Measurements from ENCODE around the gene LARGE1. TPM values are rescaled to one million over a fixed set of nuclear protein-coding genes. Genes with fewer than 3 reads are reported as not detected.

LARGE1 gene
- total RNA-seq, 1 experiment from 2014 or later, result 1.3 TPM

DNA sequence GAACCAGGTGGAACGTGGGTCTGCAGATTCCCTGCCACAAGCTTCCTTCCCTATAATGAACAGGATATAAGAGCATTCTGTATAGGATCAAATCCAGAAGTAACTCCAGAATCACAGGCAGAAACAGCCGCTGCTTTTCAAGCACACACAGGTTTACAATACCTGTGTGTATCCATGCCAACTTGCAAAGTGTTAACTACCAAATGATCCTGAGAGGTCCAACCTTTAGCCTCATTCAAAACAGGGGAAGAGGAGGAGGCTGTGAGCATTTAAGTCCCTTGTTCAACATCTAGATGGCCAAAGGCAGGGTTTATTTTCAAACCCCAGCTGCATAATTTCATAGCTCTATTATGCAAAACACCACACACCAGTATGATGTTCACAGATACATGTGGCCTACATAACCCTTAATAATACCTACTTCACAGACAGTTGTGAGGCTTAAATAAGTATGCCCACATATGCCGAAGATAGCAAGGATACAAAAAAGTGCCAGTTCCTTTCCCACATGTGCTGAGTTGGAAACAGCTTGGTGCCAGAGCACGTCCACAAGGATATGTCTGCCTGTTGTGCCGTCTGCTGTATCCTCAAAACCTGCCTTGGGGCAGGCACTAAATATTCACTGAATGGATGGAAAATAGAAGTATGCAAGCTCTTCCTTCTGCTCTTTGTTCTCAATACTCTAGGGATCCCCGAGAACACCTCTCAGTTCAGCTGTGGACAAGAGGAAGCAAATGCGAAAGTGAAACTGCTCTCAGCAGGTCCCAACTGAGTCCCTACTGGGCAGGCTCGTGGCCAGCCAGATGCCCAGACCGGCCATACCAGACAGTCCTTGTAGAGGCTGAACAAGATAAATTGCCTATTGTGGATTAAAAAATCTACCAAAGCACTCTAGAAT, 66.8 kb downstream of the LARGE1 start:
- H3K36me3 ChIP-seq (ENCODE audit: low read depth, low read length), result no peaks in the 10 kb centered on the region
- H3K4me1 ChIP-seq (ENCODE audit: insufficient read depth, low read length), result no peaks in the 10 kb centered on the region
- ChIA-PET POLR2A (ENCODE audit: unreplicated experiment) (interaction anchor here (0.7 kb wide), 1 partner anchor 65 kb away, joined by 3 read pairs; no protein-coding TSS in a partner anchor), CTCF (no interaction called here)
- H3K79me2 ChIP-seq (ENCODE audit: low read length), result no peaks in the 10 kb centered on the region
- no peaks in the 10 kb centered on the region for H3K9me3 ChIP-seq (ENCODE audit: low read length)
- H3K4me2 ChIP-seq (ENCODE audit: low read length), result peak overlapping the region; percentile 48
- H3K27ac ChIP-seq (ENCODE audit: low read length), result peak overlapping the region; percentile 32; the same call in 1 of the 2 replicates
- H3K4me3 ChIP-seq (ENCODE audit: low read length), result peak overlapping the region; percentile 52
- no peaks in the 10 kb centered on the region for H3F3A ChIP-seq (ENCODE audit: low read length, unreplicated experiment)
- H2AFZ ChIP-seq (ENCODE audit: low read length), result no peak overlapping the region
- H3K9ac ChIP-seq (ENCODE audit: low read length), result no peak overlapping the region
- H4K20me1 ChIP-seq (ENCODE audit: low read length), result no peaks in the 10 kb centered on the region
- intact Hi-C loops (cut with micrococcal nuclease), result no loop called here
- peak; percentile 2 for DNase-seq
- TF ChIP-seq EZH2 (IDR thresholded peaks at IDR 0.05; ENCODE audit: low read length, unreplicated experiment) (no peak), EZH2phosphoT487 (IDR thresholded peaks at IDR 0.05; ENCODE audit: borderline replicate concordance, low read length) (no peak)
- TF ChIP-seq, protein P1, sequence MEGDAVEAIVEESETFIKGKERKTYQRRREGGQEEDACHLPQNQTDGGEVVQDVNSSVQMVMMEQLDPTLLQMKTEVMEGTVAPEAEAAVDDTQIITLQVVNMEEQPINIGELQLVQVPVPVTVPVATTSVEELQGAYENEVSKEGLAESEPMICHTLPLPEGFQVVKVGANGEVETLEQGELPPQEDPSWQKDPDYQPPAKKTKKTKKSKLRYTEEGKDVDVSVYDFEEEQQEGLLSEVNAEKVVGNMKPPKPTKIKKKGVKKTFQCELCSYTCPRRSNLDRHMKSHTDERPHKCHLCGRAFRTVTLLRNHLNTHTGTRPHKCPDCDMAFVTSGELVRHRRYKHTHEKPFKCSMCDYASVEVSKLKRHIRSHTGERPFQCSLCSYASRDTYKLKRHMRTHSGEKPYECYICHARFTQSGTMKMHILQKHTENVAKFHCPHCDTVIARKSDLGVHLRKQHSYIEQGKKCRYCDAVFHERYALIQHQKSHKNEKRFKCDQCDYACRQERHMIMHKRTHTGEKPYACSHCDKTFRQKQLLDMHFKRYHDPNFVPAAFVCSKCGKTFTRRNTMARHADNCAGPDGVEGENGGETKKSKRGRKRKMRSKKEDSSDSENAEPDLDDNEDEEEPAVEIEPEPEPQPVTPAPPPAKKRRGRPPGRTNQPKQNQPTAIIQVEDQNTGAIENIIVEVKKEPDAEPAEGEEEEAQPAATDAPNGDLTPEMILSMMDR (conservative IDR thresholded peaks at IDR 0.05; ENCODE audit: low read depth, low read length), result no peak
- no peaks in the 10 kb centered on the region for H3K9me2 ChIP-seq (replicated peaks; ENCODE audit: low read length)
- H3K27me3 ChIP-seq (ENCODE audit: low read length), result no peaks in the 10 kb centered on the region
- no TSS peak for BruUV-seq (replicated peaks)
- no peak for ATAC-seq

DNA sequence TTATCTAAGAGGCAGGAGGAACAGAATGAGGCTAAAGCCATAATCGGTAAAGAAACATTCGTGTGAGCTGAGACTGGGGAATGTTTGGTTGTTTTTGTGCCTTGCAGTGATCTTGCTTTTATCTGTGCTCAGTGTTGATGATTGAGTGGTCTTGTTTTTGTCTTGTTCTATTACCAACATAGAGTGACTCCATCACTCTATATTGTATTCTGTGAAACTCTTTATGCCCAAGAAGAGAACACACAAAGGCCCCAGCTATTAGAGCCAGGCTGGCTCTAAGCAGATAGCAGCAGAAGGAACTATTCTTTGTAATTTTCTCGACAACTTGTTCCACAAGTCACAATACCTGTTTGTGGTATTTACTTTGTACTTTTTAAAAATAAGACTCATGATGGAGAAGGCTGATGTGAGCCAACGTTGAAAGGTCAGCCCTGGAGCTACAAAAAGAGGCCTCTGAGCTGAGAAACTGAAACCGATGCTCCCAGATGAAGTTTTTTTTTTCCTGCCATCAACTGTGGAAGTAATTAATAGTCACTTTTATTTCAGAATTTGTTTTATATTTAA, 68.4 kb downstream of the LARGE1 start:
- Histone ChIP-seq H3K4me2 (ENCODE audit: low read length) (peak overlapping the region; percentile 16; the same call in 1 of the 2 replicates), H3K4me1 (ENCODE audit: insufficient read depth, low read length) (no peaks in the 10 kb centered on the region), H3K9me2 (replicated peaks; ENCODE audit: low read length) (no peaks in the 10 kb centered on the region), H2AFZ (ENCODE audit: low read length) (no peak overlapping the region), H3K9me3 (ENCODE audit: low read length) (no peaks in the 10 kb centered on the region), H3F3A (ENCODE audit: low read length, unreplicated experiment) (no peaks in the 10 kb centered on the region), H3K27me3 (ENCODE audit: low read length) (no peaks in the 10 kb centered on the region), H4K20me1 (ENCODE audit: low read length) (no peaks in the 10 kb centered on the region), H3K9ac (ENCODE audit: low read length) (no peak overlapping the region; the same call in 1 of the 2 replicates), H3K27ac (ENCODE audit: low read length) (peak overlapping the region; percentile 66), H3K4me3 (ENCODE audit: low read length) (no peak overlapping the region), H3K36me3 (ENCODE audit: low read depth, low read length) (no peaks in the 10 kb centered on the region), H3K79me2 (ENCODE audit: low read length) (no peaks in the 10 kb centered on the region)
- peak; percentile 19 for DNase-seq
- POLR2A ChIA-PET (ENCODE audit: unreplicated experiment), result no interaction called here
- intact Hi-C loops (cut with micrococcal nuclease), result no loop called here
- BruUV-seq (replicated peaks), result no TSS peak
- no peak for ATAC-seq
- TF ChIP-seq, protein P1 (conservative IDR thresholded peaks at IDR 0.05; ENCODE audit: low read depth, low read length), result no peak
- TF ChIP-seq EZH2phosphoT487 (IDR thresholded peaks at IDR 0.05; ENCODE audit: borderline replicate concordance, low read length) (no peak), EZH2 (IDR thresholded peaks at IDR 0.05; ENCODE audit: low read length, unreplicated experiment) (no peak)
- CTCF ChIA-PET, result no interaction called here
